SU-DHL-6 (cell line): ENCODE results near the gene PRTG.

Source experiments
- EZH2phosphoT487 ChIP-seq: fragments of 200-600 bp; sonication (generic), shearing (Covaris generic); conservative IDR thresholded peaks from 2 replicates; pipeline ENCODE4 v1.6.1; 2018; ENCODE audit warnings: mild to moderate bottlenecking, antibody characterized with exemption, low read length, moderate library complexity, mixed read lengths
- TF ChIP-seq, protein P1 (sequence below): fragments of 200-600 bp; sonication (generic); IDR thresholded peaks from one replicate; pipeline ENCODE4 v1.5.1; 2017; ENCODE audit warnings: antibody characterized with exemption, mild to moderate bottlenecking, low read length, moderate library complexity; ENCODE audit not compliant: insufficient read depth, poor library complexity, severe bottlenecking

DNA sequence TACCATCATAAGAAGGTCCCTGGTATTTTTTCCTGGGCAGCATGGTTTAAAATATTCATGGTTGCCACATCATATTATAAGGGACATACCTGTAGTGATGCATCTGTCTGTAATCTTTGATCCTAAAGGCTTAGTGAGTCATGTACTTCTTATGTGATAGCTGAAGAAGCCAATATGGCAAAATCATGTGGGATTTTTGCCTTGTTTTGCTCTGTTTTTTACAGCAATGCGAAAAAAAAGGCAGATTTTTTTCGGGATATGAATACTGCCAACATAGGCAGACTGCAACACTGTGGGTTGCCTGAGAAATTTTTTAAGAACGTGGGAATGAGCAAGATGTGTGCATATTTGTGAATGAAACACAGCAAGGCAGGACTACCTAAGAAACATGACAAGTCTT, 143.5 kb downstream of the PRTG start:
- TF ChIP-seq, protein P1, sequence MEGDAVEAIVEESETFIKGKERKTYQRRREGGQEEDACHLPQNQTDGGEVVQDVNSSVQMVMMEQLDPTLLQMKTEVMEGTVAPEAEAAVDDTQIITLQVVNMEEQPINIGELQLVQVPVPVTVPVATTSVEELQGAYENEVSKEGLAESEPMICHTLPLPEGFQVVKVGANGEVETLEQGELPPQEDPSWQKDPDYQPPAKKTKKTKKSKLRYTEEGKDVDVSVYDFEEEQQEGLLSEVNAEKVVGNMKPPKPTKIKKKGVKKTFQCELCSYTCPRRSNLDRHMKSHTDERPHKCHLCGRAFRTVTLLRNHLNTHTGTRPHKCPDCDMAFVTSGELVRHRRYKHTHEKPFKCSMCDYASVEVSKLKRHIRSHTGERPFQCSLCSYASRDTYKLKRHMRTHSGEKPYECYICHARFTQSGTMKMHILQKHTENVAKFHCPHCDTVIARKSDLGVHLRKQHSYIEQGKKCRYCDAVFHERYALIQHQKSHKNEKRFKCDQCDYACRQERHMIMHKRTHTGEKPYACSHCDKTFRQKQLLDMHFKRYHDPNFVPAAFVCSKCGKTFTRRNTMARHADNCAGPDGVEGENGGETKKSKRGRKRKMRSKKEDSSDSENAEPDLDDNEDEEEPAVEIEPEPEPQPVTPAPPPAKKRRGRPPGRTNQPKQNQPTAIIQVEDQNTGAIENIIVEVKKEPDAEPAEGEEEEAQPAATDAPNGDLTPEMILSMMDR: no peak
- no peak for TF ChIP-seq EZH2phosphoT487
